ENCODE results near the gene ISG15. TPM values are rescaled to one million over a fixed set of nuclear protein-coding genes. Genes with fewer than 3 reads are reported as not detected.

The ISG15 gene
- total and polyA plus RNA-seq, 9 of the 15 experiments (the other 6 are each of a cell fraction or from before 2014, with no cell fraction given) = 0.40 to 58.3 (median 12.2) TPM

GRCh38 chr1:970973-971730, 42.1 kb upstream of the ISG15 start:
- intact Hi-C loops (cut with micrococcal nuclease) = no loop called here
- in situ Hi-C loops (cut with MboI) = no loop called here
- WGBS (ENCODE audit: insufficient coverage, low coverage, missing lambda C conversion rate) = 25% methylated on average over 26 of the region's 42 CpGs
- Histone ChIP-seq H3K27ac (ENCODE audit: extremely low read depth, low read depth, low read length) (no peak overlapping the region), H2AFZ (ENCODE audit: low read depth, low read length) (no peak overlapping the region), H4K20me1 (replicated peaks; ENCODE audit: control insufficient read depth, insufficient read depth, low read length) (no peaks in the 10 kb centered on the region), H3K9me1 (ENCODE audit: control insufficient read depth, insufficient read depth, low read length) (no peaks in the 10 kb centered on the region), H3K4me2 (ENCODE audit: insufficient read depth, low read length) (no peak overlapping the region), H3K9me3 (replicated peaks; ENCODE audit: control insufficient read depth, insufficient read depth, low read depth, low read length) (peaks cover 6% of the 10 kb centered on the region), H3K4me1 (replicated peaks in 1 of 2; ENCODE audit: control insufficient read depth in 2 of 2, insufficient read depth in 2 of 2, low read length in 2 of 2) (peaks cover 9 to 76% of the 10 kb centered on the region in 2 experiments; a peak in 4 of 5 replicates), H3K9ac (ENCODE audit: insufficient read depth in 1 of 2, low read depth in 2 of 2, low read length in 2 of 2) (no peak overlapping the region), H3K4me3 (no peak overlapping the region), H3K36me3 (ENCODE audit: control insufficient read depth, insufficient read depth, low read length) (no peaks in the 10 kb centered on the region), H3K79me2 (ENCODE audit: control insufficient read depth, insufficient read depth, low read length) (no peaks in the 10 kb centered on the region), H3K27me3 (ENCODE audit: control insufficient read depth in 2 of 2, insufficient read depth in 2 of 2, low read length in 2 of 2) (peaks cover 0 to 35% of the 10 kb centered on the region in 2 experiments; a peak in 2 of 5 replicates)
- FAIRE-seq (no peak), ATAC-seq (no peak), DNase-seq (ENCODE audit: extremely low read depth in 1 of 4, low spot score in 3 of 4) (no peak)
- POLR2A ChIA-PET = interaction anchor here (0.6 kb wide), 1 partner anchor 12 kb away, joined by 4 read pairs; the partner anchor contains the start of gene NOC2L
- CTCF ChIA-PET (ENCODE audit: low intra/inter-chr PET ratio) = no interaction called here
- BruUV-seq (replicated peaks) = no TSS peak
- TF ChIP-seq NCOR1 (IDR thresholded peaks at IDR 0.05) (no peak), PTRF (tag; IDR thresholded peaks at IDR 0.05) (no peak), ZNF134 (CRISPR knock-in tag; conservative IDR thresholded peaks at IDR 0.05) (no peak), NFRKB (IDR thresholded peaks at IDR 0.05; ENCODE audit: low read depth) (no peak), MAFG (tag; conservative IDR thresholded peaks at IDR 0.05) (no peak), CHD1 (IDR thresholded peaks at IDR 0.05; ENCODE audit: low read length) (no peak), SMAD1 (IDR thresholded peaks at IDR 0.05; ENCODE audit: low read depth, low read length, partially characterized antibody) (no peak), LEF1 (IDR thresholded peaks at IDR 0.05) (no peak), NR0B1 (IDR thresholded peaks at IDR 0.05; ENCODE audit: partially characterized antibody) (no peak)
- TF ChIP-seq, protein P1, sequence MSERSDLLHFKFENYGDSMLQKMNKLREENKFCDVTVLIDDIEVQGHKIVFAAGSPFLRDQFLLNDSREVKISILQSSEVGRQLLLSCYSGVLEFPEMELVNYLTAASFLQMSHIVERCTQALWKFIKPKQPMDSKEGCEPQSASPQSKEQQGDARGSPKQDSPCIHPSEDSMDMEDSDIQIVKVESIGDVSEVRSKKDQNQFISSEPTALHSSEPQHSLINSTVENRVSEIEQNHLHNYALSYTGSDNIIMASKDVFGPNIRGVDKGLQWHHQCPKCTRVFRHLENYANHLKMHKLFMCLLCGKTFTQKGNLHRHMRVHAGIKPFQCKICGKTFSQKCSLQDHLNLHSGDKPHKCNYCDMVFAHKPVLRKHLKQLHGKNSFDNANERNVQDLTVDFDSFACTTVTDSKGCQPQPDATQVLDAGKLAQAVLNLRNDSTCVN (CRISPR knock-in tag; IDR thresholded peaks at IDR 0.05) = no peak
- TF ChIP-seq, protein P2, sequence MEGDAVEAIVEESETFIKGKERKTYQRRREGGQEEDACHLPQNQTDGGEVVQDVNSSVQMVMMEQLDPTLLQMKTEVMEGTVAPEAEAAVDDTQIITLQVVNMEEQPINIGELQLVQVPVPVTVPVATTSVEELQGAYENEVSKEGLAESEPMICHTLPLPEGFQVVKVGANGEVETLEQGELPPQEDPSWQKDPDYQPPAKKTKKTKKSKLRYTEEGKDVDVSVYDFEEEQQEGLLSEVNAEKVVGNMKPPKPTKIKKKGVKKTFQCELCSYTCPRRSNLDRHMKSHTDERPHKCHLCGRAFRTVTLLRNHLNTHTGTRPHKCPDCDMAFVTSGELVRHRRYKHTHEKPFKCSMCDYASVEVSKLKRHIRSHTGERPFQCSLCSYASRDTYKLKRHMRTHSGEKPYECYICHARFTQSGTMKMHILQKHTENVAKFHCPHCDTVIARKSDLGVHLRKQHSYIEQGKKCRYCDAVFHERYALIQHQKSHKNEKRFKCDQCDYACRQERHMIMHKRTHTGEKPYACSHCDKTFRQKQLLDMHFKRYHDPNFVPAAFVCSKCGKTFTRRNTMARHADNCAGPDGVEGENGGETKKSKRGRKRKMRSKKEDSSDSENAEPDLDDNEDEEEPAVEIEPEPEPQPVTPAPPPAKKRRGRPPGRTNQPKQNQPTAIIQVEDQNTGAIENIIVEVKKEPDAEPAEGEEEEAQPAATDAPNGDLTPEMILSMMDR (IDR thresholded peaks at IDR 0.05 in 2 of 3, conservative IDR thresholded peaks at IDR 0.05 in 1 of 3; ENCODE audit: insufficient read depth in 2 of 3, low read depth in 1 of 3, low read length in 3 of 3) = no peak
